COLO829 (cell line): ENCODE results near the gene RTRAF.
A peak's percentile ranks its signal among the peaks of the same experiment; 100 is the strongest.

ENCODE experiments used
- DNase-seq: peaks from one replicate; pipeline ENCODE4 v3.0.0; 2012; ENCODE audit warnings: low spot score

Gene RTRAF

DNA sequence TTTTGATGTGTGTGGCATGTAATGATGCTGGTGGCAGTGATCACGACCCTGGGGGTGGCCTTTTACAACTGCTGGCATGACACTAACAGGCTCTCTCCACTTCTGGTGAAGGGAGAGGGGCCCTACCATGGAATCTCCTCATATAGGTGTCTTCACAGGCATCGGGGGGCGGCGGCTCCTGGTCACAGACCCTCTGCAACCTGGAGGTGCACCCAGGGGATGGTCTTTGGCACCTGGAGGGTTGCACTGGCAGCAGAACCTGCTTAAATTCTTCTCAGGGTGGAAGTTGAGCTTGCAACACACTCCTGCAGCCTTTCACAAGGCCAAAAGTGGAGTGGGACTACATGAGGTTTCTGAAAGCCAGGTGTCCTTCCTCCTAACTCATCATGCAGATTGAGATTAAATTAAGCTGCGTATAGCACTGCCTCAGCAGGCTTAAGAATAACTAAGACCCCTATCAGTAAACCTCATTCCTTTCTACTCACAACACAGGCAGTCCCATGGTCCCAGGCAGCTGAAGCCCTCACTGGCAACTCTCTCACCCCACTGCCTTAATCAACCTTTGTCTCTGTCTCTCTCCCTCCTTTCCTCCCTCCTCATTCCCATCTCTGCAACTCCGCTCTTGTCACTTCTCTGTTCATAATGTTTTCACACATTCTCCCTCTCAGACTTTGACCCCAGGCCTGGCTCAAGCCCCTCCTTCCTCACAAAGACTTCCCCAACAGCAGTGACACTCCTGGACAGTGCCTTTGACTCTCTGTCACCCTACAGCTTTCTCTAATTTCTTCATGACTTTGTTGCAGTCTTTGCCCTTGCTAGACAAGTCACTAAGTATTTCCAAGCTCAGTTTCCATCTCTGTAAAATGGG is 60.6 kb downstream of the RTRAF start:
- DNase-seq, result no peak

DNA sequence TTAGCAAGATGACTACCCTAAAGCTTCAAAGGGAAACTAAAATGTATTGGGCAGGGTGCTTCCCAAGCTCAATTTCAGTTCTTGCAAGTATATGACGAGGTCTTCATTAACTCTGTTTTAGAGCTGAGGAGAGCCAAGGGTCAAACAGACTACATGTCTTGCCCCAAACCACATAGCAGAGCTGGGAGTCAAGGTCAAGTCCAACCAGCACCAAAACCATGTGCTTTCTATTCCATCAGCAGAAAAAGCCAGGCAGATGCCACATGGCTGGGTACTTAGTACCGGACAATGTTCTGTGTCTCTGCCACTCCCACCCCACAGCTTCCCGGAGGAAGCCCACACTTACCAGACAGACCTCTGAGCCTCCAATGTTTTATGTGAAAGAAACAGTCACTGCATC is 61.9 kb downstream of the RTRAF start:
- DNase-seq, result no peak

DNA sequence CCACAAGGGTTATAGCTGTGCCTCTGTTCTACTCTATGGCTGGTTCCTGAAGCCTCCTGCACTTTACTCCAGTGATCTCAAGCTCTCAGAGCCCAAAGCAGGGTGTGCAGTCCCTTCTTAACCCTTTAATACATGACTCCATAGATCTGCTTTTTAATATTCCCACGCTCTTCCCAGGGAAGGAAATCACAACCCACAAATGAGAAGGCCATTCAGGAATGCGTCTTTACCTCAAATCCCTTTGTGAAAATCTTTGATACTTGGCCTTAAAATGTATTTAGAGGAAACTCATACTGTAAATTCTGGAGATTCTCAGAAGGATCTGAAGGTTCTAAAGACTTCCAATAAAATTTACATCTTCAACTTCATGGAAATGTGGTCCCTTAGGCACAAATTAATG is 62.5 kb downstream of the RTRAF start:
- DNase-seq, result no peak

DNA sequence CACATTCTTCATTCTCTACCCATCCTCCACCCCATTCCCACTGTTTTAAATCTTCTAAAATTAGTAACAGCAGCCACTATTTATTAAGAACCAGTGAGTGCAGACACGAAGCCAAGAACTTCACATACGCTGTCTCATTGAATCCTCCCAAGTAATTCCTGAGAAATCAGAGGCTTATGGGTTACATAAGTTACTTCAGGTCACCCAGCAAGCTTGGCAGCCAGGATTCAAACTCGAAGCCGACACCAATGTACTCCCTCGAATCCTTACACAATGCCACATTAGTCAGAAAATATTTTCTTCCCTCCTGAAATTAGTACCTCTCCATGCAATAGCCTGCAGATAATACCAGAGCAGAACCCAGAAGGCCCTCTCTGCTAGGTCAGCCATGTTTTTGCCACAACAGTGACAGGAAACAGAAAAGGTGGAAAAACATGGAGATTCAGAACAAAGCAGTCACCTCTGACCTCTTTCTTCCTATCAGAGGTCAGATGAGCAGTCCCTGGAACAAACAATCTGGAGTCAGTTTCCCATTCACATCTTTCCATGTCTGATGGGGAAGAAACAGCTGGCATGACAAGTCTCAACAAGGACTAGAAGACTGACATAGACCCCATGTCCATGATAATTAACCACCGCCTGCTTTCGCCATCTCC is 63.1 kb downstream of the RTRAF start:
- DNase-seq, result no peak

DNA sequence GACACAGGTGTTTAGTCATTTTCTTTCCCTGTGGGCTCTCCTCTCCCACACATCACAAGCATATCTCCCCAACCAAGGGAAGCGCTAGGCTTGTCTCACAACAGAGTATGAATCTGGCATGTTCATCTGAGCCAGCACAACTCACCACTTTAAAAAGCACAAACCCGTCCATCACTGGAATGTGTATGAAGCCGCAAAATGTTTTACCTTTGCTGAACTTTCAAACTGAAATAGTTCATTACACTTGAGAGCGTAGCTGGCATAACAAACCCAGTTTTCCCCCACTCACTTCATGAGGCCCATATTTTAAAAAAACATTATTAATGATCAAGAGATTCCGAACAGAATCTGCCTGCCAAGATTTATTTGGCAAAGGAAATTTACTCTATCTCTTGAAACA is 63.7 kb downstream of the RTRAF start:
- DNase-seq, result no peak

DNA sequence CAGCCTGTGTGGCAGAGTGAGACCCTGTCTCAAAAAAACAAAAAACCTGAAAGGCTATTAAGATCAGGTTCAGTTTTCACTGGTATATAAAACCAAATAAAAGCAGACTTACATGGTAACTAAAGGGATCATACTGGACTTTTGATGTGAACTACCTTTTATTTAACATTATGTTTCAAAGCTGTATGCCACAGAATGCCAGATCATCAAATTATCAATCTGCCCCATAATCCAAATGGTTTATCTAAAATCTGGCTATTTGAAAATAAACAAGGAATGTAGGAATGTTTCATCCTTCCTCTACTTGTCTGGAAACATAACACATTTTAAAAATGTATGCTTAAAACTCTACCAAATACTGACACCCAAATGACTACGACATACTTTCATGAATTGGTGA is 65.3 kb downstream of the RTRAF start:
- DNase-seq, result no peak

DNA sequence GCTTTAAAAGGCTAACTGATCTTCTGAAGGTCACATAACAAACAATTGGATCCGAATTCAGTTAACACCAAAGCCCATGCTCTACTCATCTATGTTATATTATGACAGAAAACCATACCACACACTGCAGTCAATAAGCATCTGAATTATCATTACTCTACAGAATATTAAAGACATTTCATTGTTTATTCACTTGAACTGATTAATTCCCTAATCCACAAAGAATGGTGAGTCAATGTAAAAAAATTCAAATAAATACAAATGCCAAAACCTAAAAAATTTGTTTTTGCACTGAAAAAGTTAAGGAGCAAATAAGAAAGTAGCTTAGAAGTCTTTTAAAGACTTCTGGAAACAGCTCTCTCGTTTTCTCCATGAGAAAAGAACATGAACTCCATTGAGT is 65.8 kb downstream of the RTRAF start:
- peak; percentile 13 for DNase-seq

DNA sequence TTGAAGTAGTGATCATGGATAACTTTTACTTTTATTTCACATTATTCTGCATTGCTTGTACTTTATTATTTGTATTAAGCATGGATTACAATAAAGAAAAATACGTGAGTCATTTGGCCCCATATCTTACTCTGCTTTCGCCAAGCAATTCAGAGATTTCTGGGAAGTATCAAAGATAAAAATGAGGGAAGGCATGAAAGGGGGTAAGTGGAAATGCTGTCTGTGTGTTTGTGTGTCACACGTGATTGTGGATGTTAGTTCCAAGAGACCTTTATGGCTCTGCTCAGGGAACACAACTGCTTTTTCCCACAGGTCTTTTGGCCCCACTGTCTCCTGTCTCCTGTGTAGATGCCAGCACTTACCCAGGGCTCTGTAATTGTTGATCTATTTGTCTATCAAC is 69.0 kb downstream of the RTRAF start:
- no peak for DNase-seq

DNA sequence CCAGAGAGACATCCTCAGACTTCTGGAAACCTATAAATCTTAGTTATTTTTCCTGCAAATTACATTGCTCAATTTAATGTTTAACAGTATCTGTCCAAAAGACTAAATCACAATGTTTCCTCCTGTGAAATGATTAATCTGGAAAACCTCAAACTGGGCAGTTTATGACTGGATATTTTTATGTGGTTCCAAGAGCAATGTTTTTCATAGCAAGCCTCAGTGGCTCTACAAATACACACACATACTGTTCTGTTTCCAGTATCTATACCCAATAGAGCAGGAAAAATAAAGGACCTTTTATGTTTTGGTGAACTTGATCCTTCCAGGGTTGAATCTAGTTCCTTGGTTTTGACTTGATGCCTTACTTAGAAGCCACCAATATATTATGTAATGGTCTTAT is 70.3 kb downstream of the RTRAF start:
- peak; percentile 13 for DNase-seq

DNA sequence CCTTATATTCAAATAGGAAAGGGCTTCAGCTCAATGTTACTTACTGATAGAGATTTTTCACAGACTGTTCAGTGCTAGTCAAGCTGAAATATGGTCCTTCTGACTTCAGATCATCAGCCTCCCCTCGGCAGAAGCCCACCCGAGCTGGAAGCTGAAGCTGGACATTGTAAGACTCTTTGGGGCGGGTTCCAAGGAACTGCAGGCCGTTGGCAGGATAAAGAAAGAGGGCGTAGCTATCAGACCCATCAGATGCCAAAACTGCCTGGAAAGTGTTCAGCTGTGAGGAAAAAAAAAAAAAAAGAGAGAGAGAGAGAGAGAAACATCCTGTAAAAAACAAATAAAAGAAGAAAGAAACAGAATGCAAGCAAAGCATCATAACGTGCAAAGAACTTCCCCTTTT is 70.7 kb downstream of the RTRAF start:
- no peak for DNase-seq
